B cell (primary cell): ENCODE measurements around the gene DLG2. TPM values are rescaled to one million over a fixed set of nuclear protein-coding genes. Genes with fewer than 3 reads are reported as not detected.

Experiments
- ATAC-seq: fragments of 200-7000 bp; cut with Tn5 transposase; one replicate; pipeline ENCODE4 v1.10.0; 2021; ENCODE audit warnings: low read depth, mild to moderate bottlenecking, moderate number of reproducible peaks, moderate library complexity
- CTCF ChIA-PET: fragments of 350-600 bp; sonication (Branson Sonifier 250); formaldehyde crosslinking; loops from one replicate; lab custom pipeline; 2021; ENCODE audit warnings: antibody characterized with exemption, inconsistent platforms; lab: Charles Lee
- POLR2A ChIA-PET: fragments of 350-600 bp; sonication (Branson Sonifier 250); formaldehyde crosslinking; loops from one replicate; lab custom pipeline; 2021; ENCODE audit warnings: antibody characterized with exemption; lab: Charles Lee
- DNase-seq: peaks from one replicate; pipeline ENCODE4 v3.0.0; 2013
- H2AFZ ChIP-seq: 2 replicates; pipeline ENCODE4 v1.6.1; 2012; ENCODE audit warnings: mild to moderate bottlenecking, low read depth, low read length; ENCODE audit not compliant: insufficient read depth, poor library complexity, severe bottlenecking
- H3K27ac ChIP-seq, 2 donors: 1 replicate in 1 of 2; 2 replicates in 1 of 2; pipeline ENCODE4 v1.5.1; 2012 to 2013; ENCODE audit warnings: low read length in 2 of 2, mild to moderate bottlenecking in 2 of 2, moderate library complexity in 1 of 2
- H3K27me3 ChIP-seq, 4 experiments: fragments of 200-600 bp in 1 of 4; sonication (generic) in 1 of 4; replicated peaks in 1 of 4; 1 replicate in 2 of 4; 2 replicates in 2 of 4; pipeline versions ENCODE4 v1.6.1 to v1.7.0; 2013 to 2016; ENCODE audit warnings: low read length in 3 of 4, mild to moderate bottlenecking in 2 of 4, mixed read lengths in 1 of 4, moderate library complexity in 1 of 4; ENCODE audit not compliant: insufficient read depth in 4 of 4, control insufficient read depth in 3 of 4; ENCODE audit errors: control extremely low read depth in 1 of 4
- H3K36me3 ChIP-seq, 2 experiments: replicated peaks in 1 of 2; 1 replicate in 1 of 2; 2 replicates in 1 of 2; pipeline versions ENCODE4 v1.6.1 to v1.7.1; 2013; ENCODE audit warnings: low read length in 1 of 2; ENCODE audit not compliant: insufficient read depth in 2 of 2, control insufficient read depth in 1 of 2; ENCODE audit errors: control extremely low read depth in 1 of 2, extremely low read depth in 1 of 2
- H3K4me1 ChIP-seq, 2 donors: fragments of 200-600 bp in 1 of 2; sonication (generic) in 1 of 2; 1 replicate in 1 of 2; 2 replicates in 1 of 2; pipeline versions ENCODE4 v1.5.1 to v1.6.1; 2013 to 2017; ENCODE audit warnings: low read length in 2 of 2; ENCODE audit not compliant: control insufficient read depth in 2 of 2, insufficient read depth in 2 of 2
- H3K4me2 ChIP-seq: replicated peaks from 2 replicates; pipeline ENCODE3; 2012; ENCODE audit warnings: mild to moderate bottlenecking, low read depth, low read length; ENCODE audit not compliant: poor library complexity, severe bottlenecking
- H3K4me3 ChIP-seq, 5 experiments: fragments of 200-600 bp in 1 of 5; sonication (generic) in 1 of 5; 1 replicate in 3 of 5; 2 replicates in 2 of 5; pipeline versions ENCODE4 v1.5.1 to v1.7.0; 2011 to 2016; ENCODE audit warnings: low read length in 4 of 5, mild to moderate bottlenecking in 4 of 5, low read depth in 2 of 5, control low read depth in 1 of 5, moderate library complexity in 1 of 5; ENCODE audit not compliant: insufficient read depth in 1 of 5; ENCODE audit errors: control extremely low read depth in 1 of 5, extremely low read depth in 1 of 5
- H3K79me2 ChIP-seq: fragments of 200-600 bp; sonication (generic); one replicate; pipeline ENCODE4 v1.6.0; 2016; ENCODE audit warnings: low read length; ENCODE audit not compliant: control insufficient read depth, insufficient read depth
- H3K9ac ChIP-seq: fragments of 200-600 bp; sonication (generic); 2 replicates; pipeline ENCODE4 v1.6.1; 2017; ENCODE audit warnings: mild to moderate bottlenecking, low read length, moderate library complexity
- H3K9me3 ChIP-seq, 3 donors: one replicate each; pipeline versions ENCODE4 v1.6.1 to v1.7.1; 2013; ENCODE audit warnings: low read length in 2 of 3; ENCODE audit not compliant: control insufficient read depth in 2 of 3, insufficient read depth in 1 of 3; ENCODE audit errors: control extremely low read depth in 1 of 3
- H4K20me1 ChIP-seq: 2 replicates; pipeline ENCODE4 v1.6.0; 2012; ENCODE audit warnings: mild to moderate bottlenecking, low read length; ENCODE audit not compliant: insufficient read depth, control insufficient read depth, poor library complexity, severe bottlenecking
- H3K27ac Mint-ChIP-seq: one replicate; pipeline ENCODE4 v1.8.0; 2021; ENCODE audit warnings: mixed read lengths
- H3K27me3 Mint-ChIP-seq: one replicate; pipeline ENCODE4 v1.8.0; 2021; ENCODE audit warnings: mixed read lengths
- H3K4me1 Mint-ChIP-seq: one replicate; pipeline ENCODE4 v1.8.0; 2021; ENCODE audit warnings: mixed read lengths
- H3K4me3 Mint-ChIP-seq: one replicate; pipeline ENCODE4 v1.8.0; 2021; ENCODE audit warnings: mixed read lengths
- H3K9me3 Mint-ChIP-seq: one replicate; pipeline ENCODE4 v1.8.0; 2022; ENCODE audit warnings: mixed read lengths; ENCODE audit not compliant: insufficient read depth
- CTCF ChIP-seq: fragments of 200-600 bp; IDR thresholded peaks from one replicate; pipeline ENCODE4 v1.8.0; 2022; ENCODE audit warnings: antibody characterized with exemption, mild to moderate bottlenecking
- EZH2 ChIP-seq: IDR thresholded peaks from 2 replicates; pipeline ENCODE4 v1.6.1; 2012; ENCODE audit warnings: borderline replicate concordance, low read depth, mild to moderate bottlenecking, moderate library complexity, low read length; ENCODE audit not compliant: insufficient read depth, poor library complexity, severe bottlenecking
- WGBS: methylation state at CpG from one replicate; pipeline ENCODE4 v1.1.5; 2013; ENCODE audit warnings: missing lambda C conversion rate; ENCODE audit not compliant: insufficient coverage; 5-methylcytosine and 5-hydroxymethylcytosine counted together
- intact Hi-C: fragments of 100-400 bp; cut with micrococcal nuclease; formaldehyde crosslinking; loops from one replicate; pipeline ENCODE4 v1.10.0; 2022
- polyA plus RNA-seq: library from polyadenylated mRNA; depleted of rRNA; stranded (reverse); fragments of >200 nt; gene quantifications from 2 replicates; pipeline ENCODE4 v1.2.3, GENCODE V29; 2012
- total RNA-seq, 2 donors: library from RNA; stranded (reverse); fragments of 120-200 nt in 1 of 2; gene quantifications; 1 replicate in 1 of 2; 2 replicates in 1 of 2; pipeline versions ENCODE4 v1.2.3 to v1.2.4, GENCODE V29; 2013 to 2022

Gene DLG2
- total and polyA plus RNA-seq, 2 donors (not counting 1 experiment from before 2014, with no cell fraction given) = 0.54 to 5.4 TPM

DNA sequence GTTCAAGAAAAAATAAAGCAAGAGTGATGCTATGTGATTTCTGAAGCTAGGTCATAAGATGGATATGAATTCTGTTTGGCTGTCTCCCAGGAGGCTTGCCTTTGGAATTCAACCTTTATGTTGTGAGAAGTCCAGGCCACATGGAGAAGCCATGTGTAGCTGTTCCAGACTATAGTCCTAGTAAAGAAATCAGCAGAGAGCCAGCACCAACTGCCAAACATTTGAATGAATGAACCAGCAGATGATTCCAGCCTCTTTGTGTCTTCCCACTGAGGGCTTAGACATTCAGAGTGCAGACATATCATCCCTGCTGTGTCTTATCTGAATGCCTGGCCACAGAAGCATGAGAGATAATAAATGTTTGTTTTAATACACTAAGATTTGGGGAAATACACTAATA is 1150.6 kb downstream of the DLG2 start:
- Mint-ChIP-seq H3K27ac (no peak overlapping the region), H3K4me3 (no peak overlapping the region), H3K27me3 (no peaks in the 10 kb centered on the region), H3K9me3 (no peaks in the 10 kb centered on the region), H3K4me1 (no peaks in the 10 kb centered on the region)
- no peak for ATAC-seq
- no peak overlapping the region for H3K4me2 ChIP-seq
- no peaks in the 10 kb centered on the region for H3K4me1 ChIP-seq
- H2AFZ ChIP-seq = no peak overlapping the region
- DNase-seq = no peak
- no peaks in the 10 kb centered on the region for H4K20me1 ChIP-seq
- no peak overlapping the region for H3K27ac ChIP-seq
- H3K9ac ChIP-seq = no peak overlapping the region
- no peaks in the 10 kb centered on the region for H3K9me3 ChIP-seq
- no peak overlapping the region for H3K4me3 ChIP-seq
- ChIA-PET CTCF (no interaction called here), POLR2A (no interaction called here)
- intact Hi-C loops = no loop called here
- no peaks in the 10 kb centered on the region for H3K27me3 ChIP-seq
- no peaks in the 10 kb centered on the region for H3K79me2 ChIP-seq
- TF ChIP-seq EZH2 (no peak), CTCF (no peak)
- no peaks in the 10 kb centered on the region for H3K36me3 ChIP-seq

DNA sequence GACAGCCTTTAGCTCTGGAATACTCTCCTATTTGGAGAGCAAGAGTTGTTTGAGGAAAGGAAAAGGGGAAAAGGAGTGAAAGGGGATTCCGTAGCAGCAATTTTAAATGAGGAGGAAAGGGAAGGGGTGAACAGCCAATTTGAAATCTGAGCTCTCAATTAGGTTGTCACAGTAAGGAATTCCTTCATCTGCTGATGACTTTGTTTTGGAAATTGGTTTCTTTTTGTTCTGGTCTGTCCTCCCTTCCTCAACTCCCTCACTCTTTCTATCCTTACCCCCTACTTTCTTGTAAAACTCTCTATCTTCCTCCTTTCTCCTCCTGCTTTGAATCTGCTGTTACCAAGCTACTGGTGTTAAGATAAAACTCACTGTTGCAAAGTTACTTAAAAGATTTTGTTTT is 1155.6 kb downstream of the DLG2 start:
- ChIA-PET POLR2A (no interaction called here), CTCF (no interaction called here)
- Histone ChIP-seq H3K27me3 (no peaks in the 10 kb centered on the region), H2AFZ (no peak overlapping the region), H3K36me3 (no peaks in the 10 kb centered on the region), H3K4me2 (no peak overlapping the region), H3K4me3 (no peak overlapping the region), H4K20me1 (no peaks in the 10 kb centered on the region), H3K9me3 (no peaks in the 10 kb centered on the region), H3K79me2 (no peaks in the 10 kb centered on the region), H3K27ac (no peak overlapping the region), H3K9ac (no peak overlapping the region), H3K4me1 (no peaks in the 10 kb centered on the region)
- H3K27ac Mint-ChIP-seq = no peak overlapping the region
- WGBS = 43% methylated on average over 1 of the region's 1 CpG
- ATAC-seq (no peak), DNase-seq (no peak)
- H3K4me1 Mint-ChIP-seq = no peaks in the 10 kb centered on the region
- no peaks in the 10 kb centered on the region for H3K9me3 Mint-ChIP-seq
- intact Hi-C loops = no loop called here
- no peak overlapping the region for H3K4me3 Mint-ChIP-seq
- TF ChIP-seq EZH2 = no peak
- TF ChIP-seq CTCF = no peak
- no peaks in the 10 kb centered on the region for H3K27me3 Mint-ChIP-seq
